ENCODE data around the gene FOXC2.

GRCh38 chr16:86565644-86566511 is 751 bp upstream of the FOXC2 start:
- TF ChIP-seq, protein P1, sequence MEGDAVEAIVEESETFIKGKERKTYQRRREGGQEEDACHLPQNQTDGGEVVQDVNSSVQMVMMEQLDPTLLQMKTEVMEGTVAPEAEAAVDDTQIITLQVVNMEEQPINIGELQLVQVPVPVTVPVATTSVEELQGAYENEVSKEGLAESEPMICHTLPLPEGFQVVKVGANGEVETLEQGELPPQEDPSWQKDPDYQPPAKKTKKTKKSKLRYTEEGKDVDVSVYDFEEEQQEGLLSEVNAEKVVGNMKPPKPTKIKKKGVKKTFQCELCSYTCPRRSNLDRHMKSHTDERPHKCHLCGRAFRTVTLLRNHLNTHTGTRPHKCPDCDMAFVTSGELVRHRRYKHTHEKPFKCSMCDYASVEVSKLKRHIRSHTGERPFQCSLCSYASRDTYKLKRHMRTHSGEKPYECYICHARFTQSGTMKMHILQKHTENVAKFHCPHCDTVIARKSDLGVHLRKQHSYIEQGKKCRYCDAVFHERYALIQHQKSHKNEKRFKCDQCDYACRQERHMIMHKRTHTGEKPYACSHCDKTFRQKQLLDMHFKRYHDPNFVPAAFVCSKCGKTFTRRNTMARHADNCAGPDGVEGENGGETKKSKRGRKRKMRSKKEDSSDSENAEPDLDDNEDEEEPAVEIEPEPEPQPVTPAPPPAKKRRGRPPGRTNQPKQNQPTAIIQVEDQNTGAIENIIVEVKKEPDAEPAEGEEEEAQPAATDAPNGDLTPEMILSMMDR (IDR thresholded peaks at IDR 0.05): no peak
- no peak for TF ChIP-seq POLR2A (IDR thresholded peaks at IDR 0.05)

All from heart left ventricle (tissue), 13 donors.